BLaER1 treated with 17β-estradiol and CSF1 and Interleukin-3, amounts not matched to agents 10 nM and 100 nM (cell line): ENCODE results near the gene MAN2A1.

Source experiments
- H3K27ac ChIP-seq, 11 experiments: shearing (Covaris generic); formaldehyde crosslinking; 2 replicates each; pipeline ENCODE4 v1.8.1; 2022
- H3K27me3 ChIP-seq, 11 experiments: shearing (Covaris generic); formaldehyde crosslinking; 2 replicates each; pipeline ENCODE4 v1.8.1; 2022
- H3K36me3 ChIP-seq, 11 experiments: shearing (Covaris generic); formaldehyde crosslinking; 2 replicates each; pipeline ENCODE4 v1.8.1; 2022
- H3K4me1 ChIP-seq, 10 experiments: shearing (Covaris generic); formaldehyde crosslinking; 2 replicates each; pipeline ENCODE4 v1.8.1; 2022
- H3K4me2 ChIP-seq, 11 experiments: shearing (Covaris generic); formaldehyde crosslinking; 2 replicates each; pipeline ENCODE4 v1.8.1; 2022
- H3K4me3 ChIP-seq, 10 experiments: shearing (Covaris generic); formaldehyde crosslinking; 2 replicates each; pipeline ENCODE4 v1.8.1; 2022
- H3K9ac ChIP-seq, 11 experiments: shearing (Covaris generic); formaldehyde crosslinking; 2 replicates each; pipeline ENCODE4 v1.8.1; 2022
- H3K9me3 ChIP-seq, 11 experiments: shearing (Covaris generic); formaldehyde crosslinking; replicated peaks in 1 of 11; 2 replicates each; pipeline ENCODE4 v1.8.1; 2022
- H4K20me1 ChIP-seq, 11 experiments: shearing (Covaris generic); formaldehyde crosslinking; 2 replicates each; pipeline ENCODE4 v1.8.1; 2022
- Cebpa-rat ChIP-seq, 11 experiments: shearing (Covaris generic); IDR thresholded peaks; 2 replicates each; pipeline ENCODE4 v1.8.1; 2022

Gene MAN2A1

DNA sequence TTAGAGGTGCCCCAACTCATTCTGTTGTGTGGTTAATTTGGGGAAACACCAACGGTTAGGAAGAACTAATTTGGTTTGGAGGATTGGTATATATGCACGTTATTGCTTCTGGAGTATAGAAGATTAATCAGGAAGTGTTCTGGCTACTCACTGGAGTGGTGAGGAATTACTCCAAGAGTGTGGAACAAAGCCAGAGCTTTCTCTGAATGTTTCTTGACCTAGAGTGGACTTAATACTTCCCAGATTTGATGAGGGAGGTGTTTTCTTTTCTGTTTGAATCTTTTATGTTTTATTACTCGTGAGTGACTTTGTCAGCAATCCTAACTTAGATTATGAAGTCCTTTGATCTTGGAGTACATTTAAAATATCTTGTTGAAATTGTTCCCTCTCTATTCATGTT, 163.7 kb downstream of the MAN2A1 start:
- no peak for TF ChIP-seq Cebpa-rat (IDR thresholded peaks at IDR 0.05)
- Histone ChIP-seq H3K27me3 (no peaks in the 10 kb centered on the region), H3K9ac (no peak overlapping the region), H3K4me1 (peaks cover 0 to 8% (median 0%) of the 10 kb centered on the region in 10 experiments; a peak in 1 of 20 replicates), H3K27ac (no peak overlapping the region), H3K36me3 (peaks cover 69 to 94% (median 80%) of the 10 kb centered on the region in 11 experiments), H3K4me2 (no peak overlapping the region), H4K20me1 (no peaks in the 10 kb centered on the region), H3K4me3 (no peak overlapping the region), H3K9me3 (peaks cover 0 to 5% (median 0%) of the 10 kb centered on the region in 11 experiments; a peak in 1 of 22 replicates)

DNA sequence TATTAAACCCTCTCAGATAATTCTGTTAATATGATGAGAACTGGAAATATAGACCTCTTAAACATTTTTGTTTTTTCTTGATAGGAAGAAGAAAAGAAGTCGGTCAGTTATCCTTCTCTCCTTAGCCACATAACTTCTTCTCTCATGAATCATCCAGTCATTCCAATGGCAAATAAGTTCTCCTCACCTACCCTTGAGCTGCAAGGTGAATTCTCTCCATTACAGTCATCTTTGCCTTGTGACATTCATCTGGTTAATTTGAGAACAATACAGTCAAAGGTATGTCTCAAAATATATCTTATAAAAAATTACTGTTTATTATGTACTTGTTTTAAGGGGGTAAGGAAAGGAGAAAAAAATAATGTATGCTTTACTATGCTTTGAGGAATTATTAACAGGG, 165.3 kb downstream of the MAN2A1 start:
- Histone ChIP-seq H4K20me1 (no peaks in the 10 kb centered on the region), H3K36me3 (peaks cover 67 to 94% (median 79%) of the 10 kb centered on the region in 11 experiments)

DNA sequence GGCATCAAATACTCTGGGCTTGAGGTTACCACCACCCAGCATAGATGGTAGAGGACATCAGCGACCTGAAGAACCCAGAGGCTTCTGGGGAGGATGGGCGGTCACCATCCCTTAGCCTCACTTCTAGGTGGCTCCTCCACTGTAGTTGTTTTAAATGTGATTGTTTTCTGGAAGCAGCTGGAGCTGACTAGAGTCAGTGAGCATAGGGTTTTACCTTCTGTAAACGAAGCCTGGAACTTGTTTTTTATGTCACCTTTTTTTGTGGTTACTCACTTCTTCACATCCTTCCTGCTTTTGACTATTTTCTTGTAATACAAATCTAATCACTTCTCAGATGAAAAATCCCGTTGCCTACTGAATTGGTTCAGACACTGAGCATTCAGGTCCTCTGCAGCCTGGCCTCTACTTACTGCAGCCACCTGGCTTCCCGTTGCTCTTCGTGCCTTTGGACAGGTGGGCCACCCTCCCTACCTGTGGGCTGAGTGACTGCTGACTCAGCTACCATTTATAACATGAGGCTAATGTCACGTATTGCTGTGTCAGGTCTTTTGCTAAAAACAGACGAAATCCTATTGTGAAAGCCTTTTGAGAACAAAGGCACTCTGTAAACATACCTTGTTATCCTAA, 167.8 kb downstream of the MAN2A1 start:
- Histone ChIP-seq H3K4me1 (peaks cover 0 to 10% (median 0%) of the 10 kb centered on the region in 10 experiments; a peak in 1 of 20 replicates), H3K4me3 (no peak overlapping the region), H3K27ac (no peak overlapping the region), H3K36me3 (peaks cover 71 to 95% (median 84%) of the 10 kb centered on the region in 11 experiments), H3K27me3 (no peaks in the 10 kb centered on the region), H3K9ac (no peak overlapping the region), H3K9me3 (no peaks in the 10 kb centered on the region), H3K4me2 (no peak overlapping the region), H4K20me1 (no peaks in the 10 kb centered on the region)
- TF ChIP-seq Cebpa-rat (IDR thresholded peaks at IDR 0.05) = no peak

More for the DNA sequence above, 165.3 kb downstream of the MAN2A1 start:
- Histone ChIP-seq H3K9ac (no peak overlapping the region), H3K9me3 (peaks cover 0 to 5% (median 0%) of the 10 kb centered on the region in 11 experiments; a peak in 1 of 22 replicates), H3K27ac (no peak overlapping the region), H3K27me3 (no peaks in the 10 kb centered on the region), H3K4me3 (no peak overlapping the region), H3K4me1 (peaks cover 0 to 10% (median 0%) of the 10 kb centered on the region in 10 experiments; a peak in 1 of 20 replicates), H3K4me2 (no peak overlapping the region)
- no peak for TF ChIP-seq Cebpa-rat (IDR thresholded peaks at IDR 0.05)

DNA sequence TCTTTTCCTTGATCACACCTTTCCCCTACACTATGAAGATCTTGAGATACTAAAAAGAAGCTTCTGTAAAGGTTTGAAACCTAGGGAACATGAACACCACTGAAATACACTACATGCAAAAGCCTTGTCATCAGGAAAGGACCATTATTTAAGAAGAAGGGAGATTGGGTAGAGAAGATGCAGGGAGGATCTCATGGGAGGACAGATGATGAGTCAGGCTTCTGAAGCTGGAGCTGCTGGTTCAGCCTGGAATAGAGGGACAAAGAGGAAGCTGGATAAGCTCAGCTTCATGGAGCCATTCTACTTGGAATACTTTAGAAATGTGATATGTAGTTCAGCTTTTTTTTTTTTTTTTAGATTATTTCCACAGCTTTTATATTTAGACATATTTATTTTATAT, 169.8 kb downstream of the MAN2A1 start:
- no peak overlapping the region for H3K4me3 ChIP-seq
- H3K9ac ChIP-seq = no peak overlapping the region
- H3K4me2 ChIP-seq = no peak overlapping the region
- peaks cover 0 to 10% (median 0%) of the 10 kb centered on the region in 10 experiments; a peak in 1 of 20 replicates for H3K4me1 ChIP-seq
- no peak for TF ChIP-seq Cebpa-rat (IDR thresholded peaks at IDR 0.05)
- H3K27ac ChIP-seq = no peak overlapping the region
- no peaks in the 10 kb centered on the region for H3K9me3 ChIP-seq
- H3K36me3 ChIP-seq = peaks cover 82 to 100% (median 93%) of the 10 kb centered on the region in 11 experiments
- no peaks in the 10 kb centered on the region for H4K20me1 ChIP-seq
- no peaks in the 10 kb centered on the region for H3K27me3 ChIP-seq

DNA sequence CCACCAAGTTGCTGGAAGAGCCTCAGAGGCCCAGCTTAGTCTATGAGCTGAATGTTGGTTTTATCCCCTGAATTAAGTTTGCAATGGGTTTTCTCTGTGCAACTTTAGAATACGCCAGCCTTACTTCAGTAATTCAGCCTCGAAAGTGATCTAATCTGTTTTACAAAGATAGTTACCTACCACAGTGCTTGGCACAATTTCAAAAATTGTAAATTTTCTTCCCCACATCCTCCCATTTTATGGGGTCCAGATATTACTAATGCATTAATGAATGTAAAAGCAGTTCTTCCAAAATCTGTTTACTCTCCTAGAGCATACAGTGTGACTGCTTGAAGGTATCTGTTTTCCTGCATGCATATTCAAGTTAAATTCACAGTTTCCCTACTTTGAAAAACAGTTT, 172.6 kb downstream of the MAN2A1 start:
- Histone ChIP-seq H3K36me3 (peaks cover 87 to 100% (median 97%) of the 10 kb centered on the region in 11 experiments), H3K4me3 (no peak overlapping the region), H3K9me3 (0 out of 22 replicates have a peak, but pooled peaks cover 0 to 3% (median 0%) of the 10 kb centered on the region in 11 experiments), H3K4me2 (no peak overlapping the region), H3K4me1 (peaks cover 0 to 10% (median 6%) of the 10 kb centered on the region in 10 experiments; a peak in 8 of 20 replicates), H3K27me3 (no peaks in the 10 kb centered on the region), H4K20me1 (no peaks in the 10 kb centered on the region), H3K27ac (no peak overlapping the region), H3K9ac (no peak overlapping the region)
- no peak for TF ChIP-seq Cebpa-rat (IDR thresholded peaks at IDR 0.05)

DNA sequence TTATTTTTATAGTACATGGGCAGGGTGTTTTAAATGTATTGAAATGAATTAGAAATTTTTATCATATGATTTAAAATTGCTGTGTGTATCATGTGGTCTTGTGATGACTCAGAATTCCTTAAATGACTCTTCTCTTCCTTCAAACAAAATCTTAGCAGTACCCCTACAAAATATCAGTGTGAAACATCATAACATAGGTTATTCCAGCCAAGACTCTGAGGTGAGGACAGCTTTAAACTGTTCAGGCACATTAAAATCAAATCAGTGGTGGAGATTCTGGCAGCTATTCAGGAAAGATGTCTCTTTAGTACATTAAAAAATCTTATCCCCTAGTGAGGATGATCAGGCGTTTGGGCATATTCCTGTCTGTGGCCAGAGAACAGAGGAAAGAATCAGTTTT, 174.0 kb downstream of the MAN2A1 start:
- TF ChIP-seq Cebpa-rat (IDR thresholded peaks at IDR 0.05) = no peak
- no peaks in the 10 kb centered on the region for H3K27me3 ChIP-seq
- no peaks in the 10 kb centered on the region for H4K20me1 ChIP-seq
- no peak overlapping the region for H3K27ac ChIP-seq
- H3K36me3 ChIP-seq = peaks cover 84 to 99% (median 94%) of the 10 kb centered on the region in 11 experiments
- no peak overlapping the region for H3K4me2 ChIP-seq
- H3K9ac ChIP-seq = no peak overlapping the region
- no peak overlapping the region for H3K4me3 ChIP-seq
- 0 out of 22 replicates have a peak, but pooled peaks cover 0 to 3% (median 0%) of the 10 kb centered on the region in 11 experiments for H3K9me3 ChIP-seq
- peaks cover 0 to 12% (median 5%) of the 10 kb centered on the region in 10 experiments; a peak in 8 of 20 replicates for H3K4me1 ChIP-seq

DNA sequence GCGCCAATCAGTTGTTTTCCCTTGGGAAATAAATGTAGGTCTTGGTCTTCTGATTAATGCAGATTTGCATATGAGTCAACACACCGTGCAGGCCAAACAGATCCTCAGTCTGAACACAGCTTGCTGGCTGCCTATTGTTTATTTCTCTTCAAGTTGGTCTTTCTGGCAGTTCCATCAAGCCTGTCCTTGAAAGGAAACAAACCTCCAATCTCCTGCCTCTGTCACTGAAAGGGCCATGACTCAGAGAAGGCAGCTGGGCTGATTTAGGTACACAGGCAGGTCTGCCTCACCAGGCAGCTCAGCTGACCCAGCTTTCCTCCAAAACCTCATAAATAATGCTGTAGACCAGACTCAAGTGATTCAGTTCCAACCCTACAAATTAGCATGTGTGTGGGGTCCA, 175.9 kb downstream of the MAN2A1 start:
- Histone ChIP-seq H3K36me3 (peaks cover 68 to 88% (median 77%) of the 10 kb centered on the region in 11 experiments), H3K4me2 (peak overlapping the region in 2 of 11 experiments; percentile 7 to 32; a peak in 3 of 22 replicates), H3K9me3 (0 out of 22 replicates have a peak, but pooled peaks cover 0 to 3% (median 0%) of the 10 kb centered on the region in 11 experiments), H3K27ac (no peak overlapping the region), H3K4me3 (no peak overlapping the region), H3K9ac (no peak overlapping the region), H4K20me1 (no peaks in the 10 kb centered on the region), H3K27me3 (no peaks in the 10 kb centered on the region), H3K4me1 (peaks cover 0 to 14% (median 5%) of the 10 kb centered on the region in 10 experiments; a peak in 8 of 20 replicates)
- no peak for TF ChIP-seq Cebpa-rat (IDR thresholded peaks at IDR 0.05)

DNA sequence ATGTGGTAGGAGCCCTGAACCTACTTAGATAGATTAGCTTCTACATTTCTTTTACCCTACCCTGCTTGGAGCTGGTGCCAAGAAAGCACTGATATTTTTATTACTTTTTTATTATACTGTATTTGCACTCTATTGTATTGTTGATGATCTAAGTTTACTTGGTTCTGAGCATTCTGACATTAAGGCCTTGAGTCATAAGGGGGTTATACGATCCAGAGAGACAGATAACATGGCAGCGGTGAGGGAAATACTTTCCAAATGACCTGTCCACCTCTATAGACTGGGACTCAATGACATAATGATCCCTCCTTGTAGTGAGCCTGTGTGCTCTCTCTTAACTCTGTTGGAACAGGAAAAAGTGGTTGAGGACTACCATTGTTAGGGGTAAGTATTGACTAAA, 176.3 kb downstream of the MAN2A1 start:
- no peak overlapping the region for H3K4me2 ChIP-seq
- H3K27me3 ChIP-seq = no peaks in the 10 kb centered on the region
- H3K4me1 ChIP-seq = peaks cover 0 to 14% (median 5%) of the 10 kb centered on the region in 10 experiments; a peak in 8 of 20 replicates
- H3K9ac ChIP-seq = no peak overlapping the region
- H3K4me3 ChIP-seq = no peak overlapping the region
- 0 out of 22 replicates have a peak, but pooled peaks cover 0 to 3% (median 0%) of the 10 kb centered on the region in 11 experiments for H3K9me3 ChIP-seq
- TF ChIP-seq Cebpa-rat (IDR thresholded peaks at IDR 0.05) = no peak
- no peak overlapping the region for H3K27ac ChIP-seq
- peaks cover 64 to 84% (median 73%) of the 10 kb centered on the region in 11 experiments for H3K36me3 ChIP-seq
- no peaks in the 10 kb centered on the region for H4K20me1 ChIP-seq

DNA sequence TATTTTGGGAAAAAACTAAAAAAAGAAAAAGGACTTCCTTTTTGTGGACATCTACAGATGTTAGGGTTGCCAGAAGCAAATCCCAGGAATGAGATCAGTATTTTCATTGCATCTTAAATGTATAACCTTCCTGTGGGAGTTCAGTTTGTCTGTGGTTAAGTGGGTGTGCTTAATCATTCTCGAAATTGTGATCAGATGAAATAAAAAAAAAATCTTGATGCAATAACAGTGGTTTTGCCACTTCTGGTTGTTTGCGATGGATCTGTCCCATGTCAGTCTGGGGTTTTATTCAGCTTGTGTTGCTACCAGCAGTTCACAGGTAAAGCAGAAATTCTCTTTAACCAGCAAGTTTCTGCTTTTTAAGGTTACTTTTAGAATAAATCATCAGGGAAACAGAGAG, 179.0 kb downstream of the MAN2A1 start:
- Histone ChIP-seq H3K9me3 (0 out of 22 replicates have a peak, but pooled peaks cover 0 to 3% (median 0%) of the 10 kb centered on the region in 11 experiments), H3K4me1 (peaks cover 0 to 14% (median 5%) of the 10 kb centered on the region in 10 experiments; a peak in 8 of 20 replicates), H3K4me2 (peak overlapping the region in 1 of 11 experiments; percentile 24; a peak in 1 of 22 replicates), H3K4me3 (no peak overlapping the region), H3K27ac (no peak overlapping the region), H4K20me1 (no peaks in the 10 kb centered on the region), H3K36me3 (peaks cover 40 to 57% (median 46%) of the 10 kb centered on the region in 11 experiments), H3K27me3 (no peaks in the 10 kb centered on the region), H3K9ac (no peak overlapping the region)
- TF ChIP-seq Cebpa-rat (IDR thresholded peaks at IDR 0.05) = no peak
